HG03520 (cell line): ENCODE measurements around the gene UQCC2.
A peak's percentile ranks its signal among the peaks of the same experiment; 100 is the strongest.

ENCODE experiments used
- ATAC-seq: cut with Tn5 transposase; IDR thresholded peaks from one replicate; pipeline ENCODE4 v1.9.1; 2021; ENCODE audit warnings: mild to moderate bottlenecking, moderate library complexity; ENCODE audit not compliant: unreplicated experiment

The UQCC2 gene

GRCh38 chr6:33711140-33712129 is at the start of gene UQCC2:
Gene UQCC2, minus strand, starts transcription at chr6:33711700. Its CDS starts 14 bp downstream, at chr6:33711686.
- ATAC-seq, result peak; percentile 89

- ATAC-seq, result no peak
Measured at GRCh38 chr6:33759887-33760629, 48.6 kb upstream of the UQCC2 start.

DNA sequence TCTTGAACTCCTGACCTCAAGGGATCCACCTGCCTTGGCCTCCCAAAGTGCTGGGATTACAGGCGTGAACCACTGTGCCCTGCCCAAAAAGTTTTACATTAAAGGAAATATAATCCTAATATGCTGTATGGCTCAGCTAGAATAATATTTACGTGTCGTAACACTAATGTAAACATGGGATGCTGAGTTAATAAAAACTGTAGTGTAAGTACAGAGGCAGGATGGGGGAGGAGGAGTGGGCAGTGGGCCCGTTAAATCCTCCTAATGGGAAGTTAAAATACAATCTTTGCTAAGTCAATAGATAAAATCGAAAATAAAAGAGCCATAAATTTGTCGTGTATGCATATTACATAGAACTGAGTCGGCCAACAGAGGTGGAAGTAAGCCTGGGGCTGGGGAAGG is 47.3 kb upstream of the UQCC2 start:
- ATAC-seq, result no peak

GRCh38 chr6:33757906-33758305 is 46.4 kb upstream of the UQCC2 start:
- ATAC-seq, result no peak

GRCh38 chr6:33757113-33757512 is 45.6 kb upstream of the UQCC2 start:
- no peak for ATAC-seq

DNA sequence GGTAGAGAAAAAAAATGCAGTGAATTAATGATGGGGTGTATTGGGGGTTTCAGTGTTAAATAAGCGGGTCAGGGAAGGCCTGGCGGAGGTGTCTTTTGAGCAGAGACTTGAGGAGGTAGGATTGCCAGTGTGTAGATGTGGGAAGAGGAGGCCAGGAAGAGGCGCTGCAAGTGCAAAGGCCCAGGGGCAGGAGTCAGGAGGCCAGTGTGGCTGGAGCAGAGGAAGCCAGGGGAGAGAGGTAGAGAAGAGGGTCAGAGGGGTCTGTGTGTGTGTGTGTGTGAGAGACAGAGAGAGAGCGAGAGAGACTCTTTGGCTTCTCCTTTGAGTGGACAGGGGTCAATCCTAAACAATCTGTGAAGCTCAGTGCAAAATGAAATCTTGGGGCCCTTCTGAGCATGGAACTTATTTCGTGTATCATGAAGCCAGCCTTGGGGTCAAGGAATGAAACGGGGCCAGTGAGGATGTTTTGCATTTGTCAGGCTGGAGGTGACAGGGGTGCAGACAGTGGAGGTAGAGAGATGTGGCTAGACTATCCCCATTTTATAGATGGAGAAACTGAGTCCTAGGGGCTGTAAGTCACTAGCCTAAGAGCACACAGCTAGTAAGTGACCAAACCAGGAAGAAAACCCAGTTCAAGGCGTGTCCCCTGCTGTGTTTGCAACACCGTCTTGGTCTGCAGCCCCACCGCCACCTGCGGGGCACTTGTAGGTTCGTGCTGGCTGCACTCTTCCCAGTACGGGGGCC is 44.9 kb upstream of the UQCC2 start:
- ATAC-seq, result no peak

DNA sequence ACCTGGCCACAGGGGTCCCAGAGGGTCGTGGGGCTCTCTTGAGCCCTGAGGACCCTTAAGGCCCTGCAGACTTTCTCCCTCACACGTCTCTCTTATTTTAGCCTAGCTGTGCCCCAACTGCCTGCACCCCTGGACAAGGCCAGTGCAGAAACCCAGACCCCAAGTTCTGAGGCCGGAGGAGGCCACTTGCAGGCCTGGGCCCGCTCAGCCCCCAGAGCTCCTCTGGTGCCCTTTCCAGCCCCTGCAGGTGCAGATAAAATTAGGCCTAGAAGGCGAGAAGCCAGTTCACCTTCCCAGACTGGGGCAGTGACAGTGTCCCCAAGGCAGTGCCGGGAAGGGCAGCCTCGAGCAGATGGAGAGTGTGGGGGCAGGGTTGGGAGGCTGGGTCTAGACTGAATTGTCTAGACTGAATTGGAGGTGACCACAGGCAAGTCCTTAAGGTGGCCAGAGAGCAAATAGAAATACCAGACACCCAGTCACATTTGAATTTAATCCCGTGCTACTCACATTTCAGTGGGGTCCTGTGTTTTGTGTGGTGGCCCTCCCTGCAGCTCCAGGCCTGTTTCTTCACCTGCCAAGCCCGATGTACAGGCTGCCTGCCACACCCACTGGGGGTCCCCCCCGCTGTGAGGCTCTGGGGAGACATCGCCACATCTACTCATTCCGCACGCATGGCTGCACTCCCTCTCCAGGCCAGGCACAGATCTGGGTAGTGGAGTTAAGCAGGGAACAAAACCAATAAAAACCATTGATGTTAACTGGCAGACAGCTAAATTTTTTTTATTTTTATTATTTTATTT is 43.8 kb upstream of the UQCC2 start:
- no peak for ATAC-seq

- ATAC-seq, result no peak
Measured at GRCh38 chr6:33754222-33754621, 42.7 kb upstream of the UQCC2 start.

GRCh38 chr6:33752646-33753015 is 41.1 kb upstream of the UQCC2 start:
- no peak for ATAC-seq

- no peak for ATAC-seq
Measured at GRCh38 chr6:33751771-33752645, 40.5 kb upstream of the UQCC2 start.

GRCh38 chr6:33750244-33750991 is 38.9 kb upstream of the UQCC2 start:
- no peak for ATAC-seq

DNA sequence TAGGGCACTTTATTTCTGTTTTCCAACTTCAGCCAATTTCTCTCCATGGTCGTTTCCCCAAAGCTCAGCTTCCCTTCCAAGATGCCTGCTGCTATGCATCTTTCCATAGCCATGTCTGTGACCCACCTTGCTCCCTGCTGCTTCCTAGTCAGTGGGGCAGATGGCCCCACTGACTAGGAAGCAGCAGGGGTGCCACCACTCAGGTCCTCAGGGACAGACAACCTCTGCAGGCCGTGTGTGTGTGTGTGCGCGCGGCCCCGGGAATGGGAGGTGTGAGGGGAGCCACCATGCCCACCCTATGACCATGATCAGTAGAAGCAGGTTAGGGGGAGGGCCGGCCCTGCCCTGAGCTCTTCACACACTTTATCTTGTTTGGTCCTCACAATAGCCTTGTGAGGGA is 37.9 kb upstream of the UQCC2 start:
- no peak for ATAC-seq

DNA sequence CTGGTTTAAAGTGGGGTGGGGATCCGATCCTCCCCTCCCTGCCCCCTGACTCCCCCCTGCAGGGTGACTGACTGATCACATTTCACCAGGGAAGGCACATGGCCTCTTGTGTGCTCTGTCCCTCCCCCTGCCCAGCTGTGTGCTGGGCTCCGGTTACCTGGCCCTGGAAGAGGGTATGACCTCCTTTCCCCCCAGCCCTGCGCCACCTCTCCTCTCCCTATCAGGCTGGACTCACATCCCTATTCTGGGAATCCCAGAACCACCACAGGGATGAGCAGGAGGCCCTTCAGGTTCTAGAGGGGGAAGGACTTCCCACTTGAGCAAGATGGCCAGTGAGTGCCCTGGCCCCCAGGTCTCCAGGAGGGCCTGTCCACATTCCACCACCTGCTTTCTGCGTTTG is 37.3 kb upstream of the UQCC2 start:
- ATAC-seq, result no peak

- no peak for ATAC-seq
Measured at GRCh38 chr6:33747823-33748222, 36.3 kb upstream of the UQCC2 start.

GRCh38 chr6:33746651-33747100 is 35.2 kb upstream of the UQCC2 start, which contains the start of gene IP6K3:
Gene IP6K3, minus strand, starts transcription at chr6:33746905. Its CDS starts 11,429 bp downstream, at chr6:33735476.
- no peak for ATAC-seq

DNA sequence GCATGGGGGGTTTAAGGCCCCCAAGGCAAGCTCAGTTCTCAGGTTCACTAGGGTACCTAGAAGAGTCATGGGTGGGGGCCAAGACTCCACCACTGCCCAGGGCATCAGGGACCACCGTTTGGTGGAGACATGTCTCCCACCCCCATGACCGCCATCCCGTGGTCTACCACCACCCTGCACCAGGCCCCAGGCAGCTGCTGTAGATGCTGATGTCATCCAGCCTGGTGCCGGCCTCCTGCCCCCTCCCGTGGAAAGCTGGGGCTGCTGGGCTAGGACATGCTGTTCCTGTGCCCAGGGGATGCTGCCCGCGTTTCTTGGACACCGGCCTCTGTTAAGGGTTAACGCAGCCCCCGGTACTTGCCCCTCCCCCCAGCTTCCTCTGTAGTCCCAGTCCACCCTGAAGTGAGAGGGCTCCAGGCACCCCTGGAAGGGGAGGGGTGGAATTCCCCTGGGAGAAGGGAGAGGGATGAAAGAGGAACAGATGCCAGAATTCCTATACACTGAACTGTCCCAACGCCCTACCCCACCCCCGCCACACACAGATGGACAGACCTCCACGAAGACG is 34.6 kb upstream of the UQCC2 start:
- no peak for ATAC-seq

GRCh38 chr6:33745548-33745947 is 34.0 kb upstream of the UQCC2 start:
- no peak for ATAC-seq

DNA sequence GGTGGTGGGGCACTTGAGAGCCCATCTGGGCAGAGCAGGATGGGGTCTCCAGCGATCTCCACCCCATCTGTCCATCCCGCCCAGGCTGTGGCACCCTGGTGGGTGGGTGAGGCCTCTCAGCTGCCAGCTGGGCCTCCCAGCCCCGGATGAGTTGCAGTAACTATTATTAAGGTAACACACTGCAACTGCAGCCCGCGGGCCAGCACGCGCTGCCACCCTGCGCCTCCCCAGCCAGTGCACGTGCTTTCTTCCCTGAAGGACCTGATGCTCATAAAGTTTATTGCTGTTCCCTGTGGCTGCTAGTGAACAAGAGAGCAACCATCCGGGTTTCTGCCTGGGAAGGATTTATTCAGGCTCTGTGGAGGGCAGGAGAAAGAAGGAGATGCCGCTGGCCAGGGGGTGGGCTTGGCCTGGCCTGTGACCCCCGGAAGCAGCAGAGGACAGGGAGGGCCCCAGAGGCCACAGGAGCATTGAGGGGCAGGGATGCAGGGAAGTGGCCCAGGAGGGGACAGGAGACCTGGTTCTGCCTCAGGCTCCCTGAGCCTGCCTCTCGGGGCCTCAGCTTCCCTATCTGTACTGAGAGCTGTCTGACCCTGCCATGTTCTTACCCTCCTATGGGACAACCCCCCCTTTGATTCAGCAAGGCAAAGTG is 33.5 kb upstream of the UQCC2 start:
- no peak for ATAC-seq
